Measurements from ENCODE around the gene MAGI2. TPM values are rescaled to one million over a fixed set of nuclear protein-coding genes. Genes with fewer than 3 reads are reported as not detected.

The MAGI2 gene
- total RNA-seq, 1 experiment from 2014 or later = 0.25 TPM

DNA sequence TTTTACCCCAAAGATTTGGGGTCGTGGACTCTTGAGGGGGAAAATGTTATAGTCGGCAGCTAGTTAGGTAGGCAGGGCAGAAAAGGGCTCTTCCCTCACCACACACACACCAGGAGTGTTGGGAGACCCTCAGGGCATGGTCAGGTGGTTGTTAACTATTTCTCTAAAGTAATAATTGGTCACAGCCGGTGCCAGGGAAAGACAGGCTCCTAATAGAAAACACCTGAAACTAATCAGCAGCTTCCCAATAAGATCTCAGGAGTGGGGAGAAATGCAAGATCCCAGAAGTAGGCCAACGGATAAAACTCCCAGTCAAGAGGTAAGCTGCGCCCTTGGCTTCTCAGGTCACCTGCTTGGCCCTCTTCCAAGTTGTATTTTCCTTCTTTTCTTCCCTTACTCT is 1441.8 kb downstream of the MAGI2 start:
- intact Hi-C loops (cut with micrococcal nuclease; ENCODE audit: unreplicated experiment) = no loop called here
- Mint-ChIP-seq H3K4me3 (ENCODE audit: unreplicated experiment) (no peak overlapping the region), H3K36me3 (ENCODE audit: insufficient read depth, unreplicated experiment) (no peaks in the 10 kb centered on the region), H3K27ac (ENCODE audit: unreplicated experiment) (no peak overlapping the region), H3K27me3 (ENCODE audit: insufficient read depth, unreplicated experiment) (no peaks in the 10 kb centered on the region), H3K9me3 (ENCODE audit: unreplicated experiment) (no peaks in the 10 kb centered on the region), H3K4me1 (ENCODE audit: low read depth, unreplicated experiment) (peaks cover 6% of the 10 kb centered on the region)
- POLR2A ChIA-PET = no interaction called here
- H3K4me1 ChIP-seq = peaks cover 5% of the 10 kb centered on the region
- H3K36me3 ChIP-seq (ENCODE audit: control insufficient read depth, insufficient read depth, low read length) = no peaks in the 10 kb centered on the region
- DNase-seq = no peak
- H3K27me3 ChIP-seq (replicated peaks; ENCODE audit: control insufficient read depth, insufficient read depth, low read length) = no peaks in the 10 kb centered on the region
- no peak overlapping the region for H3K4me3 ChIP-seq (ENCODE audit: low read depth, low read length)
- no peaks in the 10 kb centered on the region for H3K9me3 ChIP-seq
- BruUV-seq (replicated peaks) = no TSS peak
- no peak for TF ChIP-seq CTCF (IDR thresholded peaks at IDR 0.05; ENCODE audit: insufficient read depth in 1 of 2, low read depth in 1 of 2, low read length in 1 of 2, severe bottlenecking in 1 of 2, unreplicated experiment in 1 of 2)
- CTCF ChIA-PET = no interaction called here

DNA sequence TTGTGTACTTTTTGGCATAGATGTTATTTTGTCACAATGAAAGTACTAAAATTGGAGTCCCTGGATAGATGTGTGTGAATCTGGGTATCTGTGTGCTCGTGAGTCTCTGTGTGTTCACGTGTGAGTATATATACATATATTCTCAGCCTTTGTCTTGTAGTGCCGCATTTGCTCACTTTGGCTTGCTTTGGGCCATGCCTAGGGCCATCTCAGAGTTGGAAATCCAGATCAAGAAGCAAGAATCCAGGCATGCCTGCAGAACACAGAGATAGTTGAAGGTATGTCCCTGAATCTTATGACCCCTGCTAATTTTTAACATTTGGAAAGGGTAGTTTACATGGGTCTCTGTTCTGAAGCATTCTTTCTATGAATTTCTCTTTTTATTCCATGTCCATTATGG is 1446.2 kb downstream of the MAGI2 start:
- Mint-ChIP-seq H3K27ac (ENCODE audit: unreplicated experiment) (no peak overlapping the region), H3K9me3 (ENCODE audit: unreplicated experiment) (no peaks in the 10 kb centered on the region), H3K36me3 (ENCODE audit: insufficient read depth, unreplicated experiment) (no peaks in the 10 kb centered on the region), H3K27me3 (ENCODE audit: insufficient read depth, unreplicated experiment) (no peaks in the 10 kb centered on the region), H3K4me1 (ENCODE audit: low read depth, unreplicated experiment) (no peaks in the 10 kb centered on the region), H3K4me3 (ENCODE audit: unreplicated experiment) (no peak overlapping the region)
- Histone ChIP-seq H3K4me1 (no peaks in the 10 kb centered on the region), H3K27me3 (replicated peaks; ENCODE audit: control insufficient read depth, insufficient read depth, low read length) (no peaks in the 10 kb centered on the region), H3K9me3 (no peaks in the 10 kb centered on the region), H3K4me3 (ENCODE audit: low read depth, low read length) (no peak overlapping the region), H3K36me3 (ENCODE audit: control insufficient read depth, insufficient read depth, low read length) (no peaks in the 10 kb centered on the region)
- DNase-seq = no peak
- POLR2A ChIA-PET = no interaction called here
- intact Hi-C loops (cut with micrococcal nuclease; ENCODE audit: unreplicated experiment) = no loop called here
- CTCF ChIA-PET = no interaction called here
- no peak for TF ChIP-seq CTCF (IDR thresholded peaks at IDR 0.05; ENCODE audit: insufficient read depth in 1 of 2, low read depth in 1 of 2, low read length in 1 of 2, severe bottlenecking in 1 of 2, unreplicated experiment in 1 of 2)
- BruUV-seq (replicated peaks) = no TSS peak

GRCh38 chr7:78006063-78006755 is 1447.3 kb downstream of the MAGI2 start:
- Mint-ChIP-seq H3K36me3 (ENCODE audit: insufficient read depth, unreplicated experiment) (no peaks in the 10 kb centered on the region), H3K9me3 (ENCODE audit: unreplicated experiment) (no peaks in the 10 kb centered on the region), H3K4me1 (ENCODE audit: low read depth, unreplicated experiment) (no peaks in the 10 kb centered on the region), H3K4me3 (ENCODE audit: unreplicated experiment) (no peak overlapping the region), H3K27ac (ENCODE audit: unreplicated experiment) (no peak overlapping the region), H3K27me3 (ENCODE audit: insufficient read depth, unreplicated experiment) (no peaks in the 10 kb centered on the region)
- CTCF ChIA-PET = no interaction called here
- H3K9me3 ChIP-seq = no peaks in the 10 kb centered on the region
- H3K27me3 ChIP-seq (replicated peaks; ENCODE audit: control insufficient read depth, insufficient read depth, low read length) = no peaks in the 10 kb centered on the region
- H3K36me3 ChIP-seq (ENCODE audit: control insufficient read depth, insufficient read depth, low read length) = no peaks in the 10 kb centered on the region
- POLR2A ChIA-PET = no interaction called here
- TF ChIP-seq CTCF (IDR thresholded peaks at IDR 0.05; ENCODE audit: insufficient read depth in 1 of 2, low read depth in 1 of 2, low read length in 1 of 2, severe bottlenecking in 1 of 2, unreplicated experiment in 1 of 2) = no peak
- no peak for DNase-seq
- BruUV-seq (replicated peaks) = no TSS peak
- no peaks in the 10 kb centered on the region for H3K4me1 ChIP-seq
- no peak overlapping the region for H3K4me3 ChIP-seq (ENCODE audit: low read depth, low read length)
- intact Hi-C loops (cut with micrococcal nuclease; ENCODE audit: unreplicated experiment) = no loop called here
